K562 (cell line): ENCODE measurements around the gene ACSF2. TPM values are rescaled to one million over a fixed set of nuclear protein-coding genes. Genes with fewer than 3 reads are reported as not detected.

Experiments
- CHD2 ChIP-seq: IDR thresholded peaks from 2 replicates; pipeline ENCODE4 v1.6.1; 2011; ENCODE audit warnings: low read depth, low read length
- HLTF ChIP-seq: fragments of 450-650 bp; IDR thresholded peaks from 2 replicates; pipeline ENCODE4 v1.6.1; 2016
- NR1H2 ChIP-seq: sonication (generic); formaldehyde crosslinking; IDR thresholded peaks from 2 replicates; pipeline ENCODE4 v1.4.0; 2020; ENCODE audit warnings: mild to moderate bottlenecking, missing genetic modification reagents
- RBM22 ChIP-seq: fragments of 200-400 bp; formaldehyde crosslinking; IDR thresholded peaks from 2 replicates; pipeline ENCODE4 v1.6.1; 2018; ENCODE audit warnings: low read length, low read depth; ENCODE audit not compliant: poor library complexity, severe bottlenecking
- ZNF583 ChIP-seq: fragments of 250-450 bp; sonication (Bioruptor Pico); IDR thresholded peaks from 2 replicates; pipeline ENCODE4 v1.4.0; 2020
- ZNF584 ChIP-seq: fragments of 200-800 bp; sonication (Bioruptor generic); IDR thresholded peaks from 2 replicates; pipeline ENCODE4 v1.6.1; 2016; ENCODE audit warnings: low read depth, mild to moderate bottlenecking, missing genetic modification characterization, missing compliant biosample characterization
- ZNF77 ChIP-seq: fragments of 250-450 bp; sonication (Bioruptor Pico); IDR thresholded peaks from 2 replicates; pipeline ENCODE4 v1.5.0; 2020
- polyA plus RNA-seq, 8 experiments: library from polyadenylated mRNA; depleted of rRNA in 4 of 8; stranded (reverse) in 5 of 8; unstranded in 3 of 8; fragments of >200 nt; fragmentation: Nextera tagmentation in 2 of 8; fragmentation: Illumina TruSeq in 1 of 8; extraction: Ambion mirVana in 2 of 8; extraction: Trizol in 1 of 8; gene quantifications; 2 replicates each; pipeline versions ENCODE4 v1.2.1 to v1.2.3, GENCODE V29; 2011 to 2014; ENCODE audit warnings: inconsistent platforms in 1 of 8, missing spikeins in 1 of 8
- total RNA-seq, 7 experiments: library from RNA; depleted of rRNA in 6 of 7; stranded (reverse); fragments of >200 nt in 6 of 7; fragmentation: Illumina TruSeq in 2 of 7; extraction: Trizol in 2 of 7; gene quantifications; 2 replicates each; pipeline versions ENCODE4 v1.2.1 to v1.2.3, GENCODE V29; 2011 to 2021; ENCODE audit warnings: low replicate concordance in 1 of 7
- TF ChIP-seq, protein P1 (sequence below): fragments of 250-450 bp; sonication (Bioruptor Pico); IDR thresholded peaks from 2 replicates; pipeline ENCODE4 v1.4.0; 2020; ENCODE audit warnings: mild to moderate bottlenecking
- TF ChIP-seq, protein P2 (sequence below): sonication (generic); formaldehyde crosslinking; IDR thresholded peaks from 2 replicates; pipeline ENCODE4 v1.8.1; 2023; ENCODE audit warnings: mild to moderate bottlenecking, missing genetic modification reagents
- TF ChIP-seq, protein P3 (sequence below), 3 experiments: IDR thresholded peaks in 2 of 3; conservative IDR thresholded peaks in 1 of 3; 2 replicates each; pipeline ENCODE4 v1.5.1; 2011 to 2012; ENCODE audit warnings: low read length in 3 of 3, mild to moderate bottlenecking in 3 of 3, control low read depth in 2 of 3, improper control_type of control experiment in 1 of 3, inconsistent platforms in 1 of 3, low read depth in 1 of 3, mixed read lengths in 1 of 3, moderate library complexity in 1 of 3; ENCODE audit not compliant: insufficient read depth in 2 of 3
- TF ChIP-seq, protein P4 (sequence below): sonication (generic); formaldehyde crosslinking; IDR thresholded peaks from 2 replicates; pipeline ENCODE4 v1.8.1; 2023; ENCODE audit warnings: mild to moderate bottlenecking, missing genetic modification reagents
- TF ChIP-seq, protein P5 (sequence below), 2 experiments: IDR thresholded peaks; 2 replicates each; pipeline ENCODE4 v1.6.1; 2011; ENCODE audit warnings: borderline replicate concordance in 1 of 2, control low read depth in 1 of 2, low read depth in 1 of 2, low read length in 1 of 2, mild to moderate bottlenecking in 1 of 2, mixed read lengths in 1 of 2, moderate library complexity in 1 of 2; ENCODE audit not compliant: insufficient read depth in 1 of 2, insufficient read length in 1 of 2, poor library complexity in 1 of 2, severe bottlenecking in 1 of 2; ENCODE audit errors: extremely low read depth in 1 of 2
- TF ChIP-seq, protein P6 (sequence below): fragments of 250-450 bp; sonication (Bioruptor Pico); IDR thresholded peaks from 2 replicates; pipeline ENCODE4 v1.5.0; 2021; ENCODE audit warnings: mild to moderate bottlenecking, borderline replicate concordance

Gene ACSF2
- total and polyA plus RNA-seq, 9 of the 15 experiments (the other 6 are each of a cell fraction or from before 2014, with no cell fraction given), result 0.89 to 6.1 (median 3.5) TPM

DNA sequence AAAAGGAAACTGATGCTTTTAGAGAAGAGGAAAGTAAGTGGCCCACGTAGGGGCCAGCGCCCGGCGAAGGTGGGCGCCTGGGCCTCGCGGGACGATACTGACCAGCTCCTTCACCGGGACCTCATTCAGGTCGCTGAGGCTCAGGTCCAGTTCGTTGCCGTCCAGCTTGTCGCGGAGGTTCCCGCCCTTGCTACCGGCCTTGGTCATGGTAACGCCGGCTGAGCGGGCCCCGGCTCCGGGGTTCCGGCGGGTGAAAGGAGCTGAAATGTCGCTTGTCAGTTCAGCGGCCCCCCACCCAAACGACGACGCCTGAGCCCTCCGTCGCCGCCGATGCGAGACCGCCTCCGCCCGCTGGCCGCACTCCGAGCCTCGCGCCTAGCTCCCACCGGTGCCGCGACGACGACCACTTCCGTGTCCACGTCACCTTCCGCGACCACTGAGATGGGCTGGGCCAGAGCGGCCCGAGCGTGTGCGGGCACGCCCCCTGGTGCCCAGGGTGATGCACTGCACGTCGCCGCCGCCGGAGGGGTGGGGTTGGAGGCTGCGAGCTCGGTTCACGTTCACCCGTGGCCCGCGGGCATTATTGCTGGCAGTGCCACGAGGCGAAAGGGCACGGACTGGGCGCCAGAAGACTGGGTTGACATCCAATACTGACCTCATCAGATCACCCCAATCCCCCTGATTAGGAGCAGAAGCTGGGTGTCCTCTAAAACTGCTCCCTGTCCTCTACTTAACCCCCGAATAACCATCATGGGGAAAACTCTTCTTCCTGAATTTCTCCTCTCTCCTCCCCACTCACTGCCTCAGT is 28.7 kb upstream of the ACSF2 start, which contains the start of gene LRRC59 (continued):
- TF ChIP-seq, protein P1, sequence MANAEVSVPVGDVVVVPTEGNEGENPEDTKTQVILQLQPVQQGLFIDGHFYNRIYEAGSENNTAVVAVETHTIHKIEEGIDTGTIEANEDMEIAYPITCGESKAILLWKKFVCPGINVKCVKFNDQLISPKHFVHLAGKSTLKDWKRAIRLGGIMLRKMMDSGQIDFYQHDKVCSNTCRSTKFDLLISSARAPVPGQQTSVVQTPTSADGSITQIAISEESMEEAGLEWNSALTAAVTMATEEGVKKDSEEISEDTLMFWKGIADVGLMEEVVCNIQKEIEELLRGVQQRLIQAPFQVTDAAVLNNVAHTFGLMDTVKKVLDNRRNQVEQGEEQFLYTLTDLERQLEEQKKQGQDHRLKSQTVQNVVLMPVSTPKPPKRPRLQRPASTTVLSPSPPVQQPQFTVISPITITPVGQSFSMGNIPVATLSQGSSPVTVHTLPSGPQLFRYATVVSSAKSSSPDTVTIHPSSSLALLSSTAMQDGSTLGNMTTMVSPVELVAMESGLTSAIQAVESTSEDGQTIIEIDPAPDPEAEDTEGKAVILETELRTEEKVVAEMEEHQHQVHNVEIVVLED, result peak; percentile 86
- TF ChIP-seq NR1H2, result peak; percentile 58; the same call in 1 of the 2 replicates
- TF ChIP-seq ZNF583, result no peak
- TF ChIP-seq, protein P2, sequence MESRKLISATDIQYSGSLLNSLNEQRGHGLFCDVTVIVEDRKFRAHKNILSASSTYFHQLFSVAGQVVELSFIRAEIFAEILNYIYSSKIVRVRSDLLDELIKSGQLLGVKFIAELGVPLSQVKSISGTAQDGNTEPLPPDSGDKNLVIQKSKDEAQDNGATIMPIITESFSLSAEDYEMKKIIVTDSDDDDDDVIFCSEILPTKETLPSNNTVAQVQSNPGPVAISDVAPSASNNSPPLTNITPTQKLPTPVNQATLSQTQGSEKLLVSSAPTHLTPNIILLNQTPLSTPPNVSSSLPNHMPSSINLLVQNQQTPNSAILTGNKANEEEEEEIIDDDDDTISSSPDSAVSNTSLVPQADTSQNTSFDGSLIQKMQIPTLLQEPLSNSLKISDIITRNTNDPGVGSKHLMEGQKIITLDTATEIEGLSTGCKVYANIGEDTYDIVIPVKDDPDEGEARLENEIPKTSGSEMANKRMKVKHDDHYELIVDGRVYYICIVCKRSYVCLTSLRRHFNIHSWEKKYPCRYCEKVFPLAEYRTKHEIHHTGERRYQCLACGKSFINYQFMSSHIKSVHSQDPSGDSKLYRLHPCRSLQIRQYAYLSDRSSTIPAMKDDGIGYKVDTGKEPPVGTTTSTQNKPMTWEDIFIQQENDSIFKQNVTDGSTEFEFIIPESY (CRISPR knock-in tag), result peak; percentile 79
- no peak for TF ChIP-seq ZNF584 (CRISPR knock-in tag)
- TF ChIP-seq HLTF, result 0 out of 2 replicates have a peak, but pooled peaks have one; percentile 21
- TF ChIP-seq, protein P3, sequence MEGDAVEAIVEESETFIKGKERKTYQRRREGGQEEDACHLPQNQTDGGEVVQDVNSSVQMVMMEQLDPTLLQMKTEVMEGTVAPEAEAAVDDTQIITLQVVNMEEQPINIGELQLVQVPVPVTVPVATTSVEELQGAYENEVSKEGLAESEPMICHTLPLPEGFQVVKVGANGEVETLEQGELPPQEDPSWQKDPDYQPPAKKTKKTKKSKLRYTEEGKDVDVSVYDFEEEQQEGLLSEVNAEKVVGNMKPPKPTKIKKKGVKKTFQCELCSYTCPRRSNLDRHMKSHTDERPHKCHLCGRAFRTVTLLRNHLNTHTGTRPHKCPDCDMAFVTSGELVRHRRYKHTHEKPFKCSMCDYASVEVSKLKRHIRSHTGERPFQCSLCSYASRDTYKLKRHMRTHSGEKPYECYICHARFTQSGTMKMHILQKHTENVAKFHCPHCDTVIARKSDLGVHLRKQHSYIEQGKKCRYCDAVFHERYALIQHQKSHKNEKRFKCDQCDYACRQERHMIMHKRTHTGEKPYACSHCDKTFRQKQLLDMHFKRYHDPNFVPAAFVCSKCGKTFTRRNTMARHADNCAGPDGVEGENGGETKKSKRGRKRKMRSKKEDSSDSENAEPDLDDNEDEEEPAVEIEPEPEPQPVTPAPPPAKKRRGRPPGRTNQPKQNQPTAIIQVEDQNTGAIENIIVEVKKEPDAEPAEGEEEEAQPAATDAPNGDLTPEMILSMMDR (IDR thresholded peaks at IDR 0.05 in 2 of 3, conservative IDR thresholded peaks at IDR 0.05 in 1 of 3; ENCODE audit: insufficient read depth in 2 of 3, low read depth in 1 of 3, low read length in 3 of 3), result peak; percentile 92 to 97 (median 95)
- TF ChIP-seq, protein P4, sequence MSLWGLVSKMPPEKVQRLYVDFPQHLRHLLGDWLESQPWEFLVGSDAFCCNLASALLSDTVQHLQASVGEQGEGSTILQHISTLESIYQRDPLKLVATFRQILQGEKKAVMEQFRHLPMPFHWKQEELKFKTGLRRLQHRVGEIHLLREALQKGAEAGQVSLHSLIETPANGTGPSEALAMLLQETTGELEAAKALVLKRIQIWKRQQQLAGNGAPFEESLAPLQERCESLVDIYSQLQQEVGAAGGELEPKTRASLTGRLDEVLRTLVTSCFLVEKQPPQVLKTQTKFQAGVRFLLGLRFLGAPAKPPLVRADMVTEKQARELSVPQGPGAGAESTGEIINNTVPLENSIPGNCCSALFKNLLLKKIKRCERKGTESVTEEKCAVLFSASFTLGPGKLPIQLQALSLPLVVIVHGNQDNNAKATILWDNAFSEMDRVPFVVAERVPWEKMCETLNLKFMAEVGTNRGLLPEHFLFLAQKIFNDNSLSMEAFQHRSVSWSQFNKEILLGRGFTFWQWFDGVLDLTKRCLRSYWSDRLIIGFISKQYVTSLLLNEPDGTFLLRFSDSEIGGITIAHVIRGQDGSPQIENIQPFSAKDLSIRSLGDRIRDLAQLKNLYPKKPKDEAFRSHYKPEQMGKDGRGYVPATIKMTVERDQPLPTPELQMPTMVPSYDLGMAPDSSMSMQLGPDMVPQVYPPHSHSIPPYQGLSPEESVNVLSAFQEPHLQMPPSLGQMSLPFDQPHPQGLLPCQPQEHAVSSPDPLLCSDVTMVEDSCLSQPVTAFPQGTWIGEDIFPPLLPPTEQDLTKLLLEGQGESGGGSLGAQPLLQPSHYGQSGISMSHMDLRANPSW (CRISPR knock-in tag), result peak; percentile 79; the same call in 1 of the 2 replicates
- TF ChIP-seq ZNF77, result no peak
- TF ChIP-seq, protein P5, sequence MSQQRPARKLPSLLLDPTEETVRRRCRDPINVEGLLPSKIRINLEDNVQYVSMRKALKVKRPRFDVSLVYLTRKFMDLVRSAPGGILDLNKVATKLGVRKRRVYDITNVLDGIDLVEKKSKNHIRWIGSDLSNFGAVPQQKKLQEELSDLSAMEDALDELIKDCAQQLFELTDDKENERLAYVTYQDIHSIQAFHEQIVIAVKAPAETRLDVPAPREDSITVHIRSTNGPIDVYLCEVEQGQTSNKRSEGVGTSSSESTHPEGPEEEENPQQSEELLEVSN (IDR thresholded peaks at IDR 0.05; ENCODE audit: borderline replicate concordance in 1 of 2, extremely low read depth in 1 of 2, insufficient read depth in 1 of 2, insufficient read length in 1 of 2, low read depth in 1 of 2, low read length in 1 of 2, poor library complexity in 1 of 2, severe bottlenecking in 1 of 2), result peak; percentile 88 to 89
- peak; percentile 17; the same call in 1 of the 2 replicates for TF ChIP-seq CHD2
- TF ChIP-seq RBM22, result no peak
- TF ChIP-seq, protein P6, sequence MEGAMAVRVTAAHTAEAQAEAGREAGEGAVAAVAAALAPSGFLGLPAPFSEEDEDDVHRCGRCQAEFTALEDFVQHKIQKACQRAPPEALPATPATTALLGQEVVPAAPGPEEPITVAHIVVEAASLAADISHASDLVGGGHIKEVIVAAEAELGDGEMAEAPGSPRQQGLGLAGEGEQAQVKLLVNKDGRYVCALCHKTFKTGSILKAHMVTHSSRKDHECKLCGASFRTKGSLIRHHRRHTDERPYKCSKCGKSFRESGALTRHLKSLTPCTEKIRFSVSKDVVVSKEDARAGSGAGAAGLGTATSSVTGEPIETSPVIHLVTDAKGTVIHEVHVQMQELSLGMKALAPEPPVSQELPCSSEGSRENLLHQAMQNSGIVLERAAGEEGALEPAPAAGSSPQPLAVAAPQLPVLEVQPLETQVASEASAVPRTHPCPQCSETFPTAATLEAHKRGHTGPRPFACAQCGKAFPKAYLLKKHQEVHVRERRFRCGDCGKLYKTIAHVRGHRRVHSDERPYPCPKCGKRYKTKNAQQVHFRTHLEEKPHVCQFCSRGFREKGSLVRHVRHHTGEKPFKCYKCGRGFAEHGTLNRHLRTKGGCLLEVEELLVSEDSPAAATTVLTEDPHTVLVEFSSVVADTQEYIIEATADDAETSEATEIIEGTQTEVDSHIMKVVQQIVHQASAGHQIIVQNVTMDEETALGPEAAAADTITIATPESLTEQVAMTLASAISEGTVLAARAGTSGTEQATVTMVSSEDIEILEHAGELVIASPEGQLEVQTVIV (CRISPR knock-in tag), result no peak
